GM21390 (cell line): Measurements from ENCODE around the gene PCDHB16.
"Not testable (repeated sequence)": the region's sequence is repeated elsewhere in the genome, so short reads cannot be mapped to it uniquely, and the experiment has no call there.

Experiments used
- ATAC-seq: cut with Tn5 transposase; IDR thresholded peaks from one replicate; pipeline ENCODE4 v1.9.1; 2021; ENCODE audit not compliant: unreplicated experiment

Gene PCDHB16

GRCh38 chr5:141182248-141182647, at the start of gene PCDHB16:
Gene PCDHB16 (plus strand): TSS chr5:141182387. CDS start chr5:141182560, 173 bp downstream.
- no peak for ATAC-seq

- ATAC-seq, result no peak
Measured at GRCh38 chr5:141135030-141135717, 47.0 kb upstream of the PCDHB16 start, which contains the start of gene PCDHB5. Gene PCDHB5 (plus strand): TSS chr5:141135206. CDS start chr5:141135435, 229 bp downstream.

DNA sequence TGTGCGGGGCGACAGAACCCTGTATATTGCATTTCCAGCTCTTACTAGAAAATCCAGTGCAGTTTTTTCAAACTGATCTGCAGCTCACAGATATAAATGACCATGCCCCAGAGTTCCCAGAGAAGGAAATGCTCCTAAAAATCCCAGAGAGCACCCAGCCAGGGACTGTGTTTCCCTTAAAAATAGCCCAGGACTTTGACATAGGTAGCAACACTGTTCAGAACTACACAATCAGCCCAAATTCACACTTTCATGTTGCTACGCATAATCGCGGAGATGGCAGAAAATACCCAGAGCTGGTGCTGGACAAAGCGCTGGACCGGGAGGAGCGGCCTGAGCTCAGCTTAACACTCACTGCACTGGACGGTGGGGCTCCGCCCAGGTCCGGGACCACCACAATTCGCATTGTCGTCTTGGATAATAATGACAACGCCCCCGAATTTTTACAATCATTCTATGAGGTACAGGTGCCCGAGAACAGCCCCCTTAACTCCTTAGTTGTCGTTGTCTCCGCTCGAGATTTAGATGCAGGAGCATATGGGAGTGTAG, 46.4 kb upstream of the PCDHB16 start:
- no peak for ATAC-seq

GRCh38 chr5:141137346-141137745, 44.8 kb upstream of the PCDHB16 start:
- ATAC-seq, result not testable (repeated sequence)

DNA sequence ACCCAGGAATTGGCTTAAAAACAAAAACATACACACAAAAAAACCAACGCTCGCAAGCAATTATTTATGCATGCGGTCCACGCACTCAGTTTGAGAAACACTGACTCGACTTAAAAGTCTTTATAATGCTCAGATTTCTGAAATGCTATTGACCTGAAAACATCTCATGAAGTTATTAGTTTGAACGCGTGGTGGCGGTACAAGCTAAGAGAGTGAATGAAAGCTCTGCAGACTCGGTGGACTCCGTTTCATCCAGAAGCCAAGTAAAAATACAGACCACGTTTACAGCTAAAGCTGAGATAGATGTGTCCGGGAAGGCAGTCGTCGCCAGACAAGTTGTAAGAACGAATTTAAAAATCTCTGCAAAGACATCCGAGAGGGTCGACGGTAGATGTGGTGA, 32.4 kb upstream of the PCDHB16 start, which contains the start of gene PCDHB6:
PCDHB6 (plus strand) TSS at position 246 of the 400 bp plus-strand sequence. CDS start 201 bp downstream, outside the sequence.
- ATAC-seq, result no peak

DNA sequence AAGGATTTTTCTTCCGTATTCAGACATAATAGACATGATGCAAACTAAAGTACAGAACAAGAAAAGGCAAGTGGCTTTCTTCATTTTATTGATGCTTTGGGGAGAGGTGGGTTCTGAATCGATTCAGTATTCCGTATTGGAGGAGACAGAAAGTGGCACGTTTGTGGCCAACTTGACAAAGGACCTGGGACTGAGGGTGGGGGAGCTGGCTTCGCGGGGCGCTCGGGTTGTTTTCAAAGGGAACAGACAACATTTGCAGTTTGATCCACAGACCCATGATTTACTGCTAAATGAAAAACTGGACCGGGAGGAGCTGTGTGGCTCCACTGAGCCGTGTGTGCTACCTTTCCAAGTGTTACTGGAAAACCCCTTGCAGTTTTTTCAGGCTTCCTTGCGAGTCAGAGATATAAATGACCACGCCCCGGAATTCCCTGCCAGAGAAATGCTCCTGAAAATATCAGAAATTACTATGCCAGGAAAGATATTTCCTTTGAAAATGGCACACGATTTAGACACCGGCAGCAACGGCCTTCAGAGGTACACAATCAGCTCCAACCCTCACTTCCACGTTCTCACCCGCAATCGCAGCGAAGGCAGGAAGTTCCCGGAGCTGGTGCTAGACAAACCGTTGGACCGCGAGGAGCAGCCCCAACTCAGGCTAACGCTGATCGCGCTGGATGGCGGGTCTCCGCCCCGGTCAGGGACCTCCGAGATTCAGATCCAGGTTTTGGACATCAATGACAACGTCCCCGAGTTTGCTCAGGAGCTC, 31.8 kb upstream of the PCDHB16 start:
- ATAC-seq, result no peak

GRCh38 chr5:141150993-141151325, 31.2 kb upstream of the PCDHB16 start:
- no peak for ATAC-seq

GRCh38 chr5:141151632-141152031, 30.6 kb upstream of the PCDHB16 start:
- ATAC-seq, result not testable (repeated sequence)

DNA sequence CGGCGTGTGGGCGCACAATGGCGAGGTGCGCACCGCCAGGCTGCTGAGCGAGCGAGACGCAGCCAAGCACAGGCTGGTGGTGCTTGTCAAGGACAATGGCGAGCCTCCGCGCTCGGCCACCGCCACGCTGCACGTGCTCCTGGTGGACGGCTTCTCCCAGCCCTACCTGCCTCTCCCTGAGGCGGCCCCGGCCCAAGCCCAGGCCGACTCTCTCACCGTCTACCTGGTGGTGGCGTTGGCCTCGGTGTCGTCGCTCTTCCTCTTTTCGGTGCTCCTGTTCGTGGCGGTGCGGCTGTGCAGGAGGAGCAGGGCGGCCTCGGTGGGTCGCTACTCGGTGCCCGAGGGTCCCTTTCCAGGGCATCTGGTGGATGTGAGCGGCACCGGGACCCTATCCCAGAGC, 30.1 kb upstream of the PCDHB16 start:
- ATAC-seq, result not testable (repeated sequence)

GRCh38 chr5:141155540-141156374, 26.4 kb upstream of the PCDHB16 start:
- no peak for ATAC-seq

DNA sequence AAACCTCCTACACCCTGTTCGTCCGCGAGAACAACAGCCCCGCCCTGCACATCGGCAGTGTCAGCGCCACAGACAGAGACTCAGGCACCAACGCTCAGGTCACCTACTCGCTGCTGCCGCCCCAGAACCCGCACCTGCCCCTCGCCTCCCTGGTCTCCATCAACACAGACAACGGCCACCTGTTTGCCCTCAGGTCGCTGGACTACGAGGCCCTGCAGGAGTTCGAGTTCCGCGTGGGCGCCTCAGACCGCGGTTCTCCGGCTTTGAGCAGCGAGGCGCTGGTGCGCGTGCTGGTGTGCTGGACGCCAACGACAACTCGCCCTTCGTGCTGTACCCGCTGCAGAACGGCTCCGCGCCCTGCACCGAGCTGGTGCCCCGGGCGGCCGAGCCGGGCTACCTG, 24.8 kb upstream of the PCDHB16 start:
- ATAC-seq, result not testable (repeated sequence)

GRCh38 chr5:141157901-141158300, 24.3 kb upstream of the PCDHB16 start:
- not testable (repeated sequence) for ATAC-seq

DNA sequence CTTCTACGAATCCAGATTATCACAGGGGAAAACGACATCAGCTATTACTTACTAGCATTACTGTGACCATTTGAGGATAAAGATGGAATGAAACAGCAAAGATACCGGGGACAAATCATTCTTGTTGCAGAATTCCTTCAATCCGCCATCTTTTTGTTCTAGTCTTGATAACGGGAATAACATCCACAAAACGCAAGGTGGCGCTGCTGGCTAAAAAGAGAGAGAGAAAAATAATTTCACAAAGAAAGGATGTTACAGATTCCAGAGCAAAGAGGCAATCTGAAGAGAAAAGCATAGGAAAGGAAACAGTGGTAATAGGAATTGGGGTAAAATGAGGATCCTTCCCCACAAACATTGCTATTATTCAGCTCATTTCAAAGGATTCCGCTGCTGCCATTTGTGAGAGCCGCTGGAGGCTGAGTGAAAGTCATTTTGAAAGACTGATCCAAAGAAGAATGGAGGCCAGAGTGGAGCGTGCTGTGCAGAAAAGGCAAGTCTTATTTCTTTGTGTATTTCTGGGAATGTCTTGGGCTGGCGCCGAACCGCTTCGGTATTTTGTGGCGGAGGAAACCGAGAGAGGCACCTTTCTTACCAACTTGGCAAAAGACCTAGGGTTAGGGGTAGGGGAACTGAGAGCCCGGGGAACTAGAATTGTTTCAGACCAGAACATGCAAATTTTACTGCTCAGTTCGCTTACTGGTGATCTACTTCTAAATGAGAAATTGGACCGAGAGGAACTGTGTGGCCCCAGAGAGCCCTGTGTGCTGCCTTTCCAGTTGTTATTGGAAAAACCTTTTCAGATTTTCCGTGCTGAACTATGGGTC, 9.6 kb upstream of the PCDHB16 start, which contains the start of gene PCDHB7:
PCDHB7 (plus strand) TSS at position 264 of the 824 bp plus-strand sequence; CDS start at position 456, 192 bp downstream.
- no peak for ATAC-seq

- not testable (repeated sequence) for ATAC-seq
Measured at GRCh38 chr5:141174291-141175104, 7.7 kb upstream of the PCDHB16 start.

GRCh38 chr5:141175933-141176332, 6.3 kb upstream of the PCDHB16 start:
- no peak for ATAC-seq

DNA sequence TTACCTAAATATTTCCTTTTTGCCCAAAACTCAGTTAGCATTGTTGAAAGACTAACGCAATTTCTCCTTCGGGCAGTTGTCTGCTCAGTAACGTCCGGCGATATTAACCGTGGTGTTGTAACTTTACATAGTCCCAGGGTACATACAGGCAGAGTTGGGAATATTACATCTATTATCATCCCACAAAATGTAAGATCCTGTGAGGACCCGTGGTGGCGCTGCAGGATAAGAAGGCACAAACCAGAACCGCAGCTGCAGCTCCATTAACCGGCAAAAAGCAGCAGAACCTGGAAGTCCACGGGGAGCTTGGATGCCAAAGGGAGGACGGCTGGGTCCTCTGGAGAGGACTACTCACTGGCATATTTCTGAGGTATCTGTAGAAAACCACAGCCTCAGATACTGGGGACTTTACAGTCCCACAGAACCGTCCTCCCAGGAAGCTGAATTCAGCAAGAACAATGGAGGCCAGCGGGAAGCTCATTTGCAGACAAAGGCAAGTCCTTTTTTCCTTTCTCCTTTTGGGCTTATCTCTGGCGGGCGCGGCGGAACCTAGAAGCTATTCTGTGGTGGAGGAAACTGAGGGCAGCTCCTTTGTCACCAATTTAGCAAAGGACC, 4.5 kb upstream of the PCDHB16 start, which contains the start of gene PCDHB8:
PCDHB8 (plus strand) TSS at position 214 of the 615 bp plus-strand sequence; CDS start at position 459, 245 bp downstream.
- ATAC-seq, result not testable (repeated sequence)

GRCh38 chr5:141179371-141179770, 2.8 kb upstream of the PCDHB16 start:
- ATAC-seq, result not testable (repeated sequence)

DNA sequence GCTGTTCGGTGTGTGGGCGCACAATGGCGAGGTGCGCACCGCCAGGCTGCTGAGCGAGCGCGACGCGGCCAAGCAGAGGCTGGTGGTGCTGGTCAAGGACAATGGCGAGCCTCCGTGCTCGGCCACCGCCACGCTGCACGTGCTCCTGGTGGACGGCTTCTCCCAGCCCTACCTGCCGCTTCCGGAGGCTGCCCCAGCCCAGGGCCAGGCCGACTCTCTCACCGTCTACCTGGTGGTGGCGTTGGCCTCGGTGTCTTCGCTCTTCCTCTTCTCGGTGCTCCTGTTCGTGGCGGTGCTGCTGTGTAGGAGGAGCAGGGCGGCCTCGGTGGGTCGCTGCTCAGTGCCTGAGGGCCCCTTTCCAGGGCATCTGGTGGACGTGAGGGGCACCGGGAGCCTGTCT, 2.3 kb upstream of the PCDHB16 start:
- ATAC-seq, result not testable (repeated sequence)
